ENCODE data around the gene MCM6.

The MCM6 gene

DNA sequence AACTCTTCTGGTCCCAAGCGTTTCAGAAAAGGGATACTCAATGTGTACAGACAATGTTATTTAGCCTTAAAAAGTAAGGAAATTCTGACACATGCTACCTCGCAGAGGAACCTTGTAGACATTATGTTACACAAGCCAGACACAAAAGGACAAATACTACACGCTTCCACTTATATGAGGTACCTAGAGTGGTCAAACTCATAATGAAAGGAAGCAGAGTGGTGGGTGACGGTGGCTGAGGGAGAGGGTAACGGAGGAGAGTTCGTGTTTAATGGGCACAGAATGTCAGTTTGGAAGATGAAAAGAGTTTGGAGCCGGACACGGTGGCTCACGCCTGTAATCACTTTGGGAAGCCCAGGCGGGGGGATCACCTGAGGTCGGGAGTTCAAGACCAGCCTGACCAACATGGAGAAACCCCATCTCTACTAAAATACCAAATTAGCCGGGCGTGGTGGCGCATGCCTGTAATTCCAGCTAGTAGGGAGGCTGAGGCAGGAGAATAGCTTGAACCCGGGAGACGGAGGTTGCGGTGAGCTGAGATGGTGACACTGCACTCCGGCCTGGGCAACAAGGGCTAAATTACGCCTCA is 1.4 kb downstream of the MCM6 start:
- H3K9ac ChIP-seq, result no peak overlapping the region
- no peak overlapping the region for H3K27ac ChIP-seq
- H3K79me2 ChIP-seq, result no peaks in the 10 kb centered on the region
- no peak overlapping the region for H2AFZ ChIP-seq
- H3K9me3 ChIP-seq (ENCODE audit: control insufficient read depth, low read length), result no peaks in the 10 kb centered on the region
- H3K36me3 ChIP-seq (ENCODE audit: control insufficient read depth, insufficient read depth, low read length), result no peaks in the 10 kb centered on the region
- no peak overlapping the region for H3K4me2 ChIP-seq (ENCODE audit: low read length)
- no peaks in the 10 kb centered on the region for H3K4me1 ChIP-seq
- TF ChIP-seq, protein P1, sequence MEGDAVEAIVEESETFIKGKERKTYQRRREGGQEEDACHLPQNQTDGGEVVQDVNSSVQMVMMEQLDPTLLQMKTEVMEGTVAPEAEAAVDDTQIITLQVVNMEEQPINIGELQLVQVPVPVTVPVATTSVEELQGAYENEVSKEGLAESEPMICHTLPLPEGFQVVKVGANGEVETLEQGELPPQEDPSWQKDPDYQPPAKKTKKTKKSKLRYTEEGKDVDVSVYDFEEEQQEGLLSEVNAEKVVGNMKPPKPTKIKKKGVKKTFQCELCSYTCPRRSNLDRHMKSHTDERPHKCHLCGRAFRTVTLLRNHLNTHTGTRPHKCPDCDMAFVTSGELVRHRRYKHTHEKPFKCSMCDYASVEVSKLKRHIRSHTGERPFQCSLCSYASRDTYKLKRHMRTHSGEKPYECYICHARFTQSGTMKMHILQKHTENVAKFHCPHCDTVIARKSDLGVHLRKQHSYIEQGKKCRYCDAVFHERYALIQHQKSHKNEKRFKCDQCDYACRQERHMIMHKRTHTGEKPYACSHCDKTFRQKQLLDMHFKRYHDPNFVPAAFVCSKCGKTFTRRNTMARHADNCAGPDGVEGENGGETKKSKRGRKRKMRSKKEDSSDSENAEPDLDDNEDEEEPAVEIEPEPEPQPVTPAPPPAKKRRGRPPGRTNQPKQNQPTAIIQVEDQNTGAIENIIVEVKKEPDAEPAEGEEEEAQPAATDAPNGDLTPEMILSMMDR (IDR thresholded peaks at IDR 0.05), result no peak
- no peak overlapping the region for H3K4me3 ChIP-seq (ENCODE audit: low read depth, low read length)
- no peaks in the 10 kb centered on the region for H3K27me3 ChIP-seq (ENCODE audit: control insufficient read depth, insufficient read depth, low read length)

DNA sequence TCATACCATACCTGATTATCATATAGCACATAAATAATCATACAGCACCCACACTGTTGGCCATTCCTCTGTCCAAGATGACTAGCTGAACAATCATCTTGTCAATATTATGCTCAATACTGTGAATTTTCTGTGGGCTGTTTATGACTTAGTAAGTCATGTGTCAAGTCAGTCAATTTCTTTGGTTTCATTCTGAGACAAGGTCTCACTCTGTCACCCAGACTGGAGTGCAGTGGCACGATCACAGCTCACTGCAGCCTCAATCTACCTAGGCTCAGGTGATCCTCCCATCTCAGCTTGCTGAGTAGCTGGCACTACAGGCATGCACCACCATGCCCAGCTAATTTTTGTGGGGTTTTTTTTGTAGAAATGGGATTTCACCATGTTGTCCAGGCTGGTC is 5.7 kb downstream of the MCM6 start:
- H3K27me3 ChIP-seq (ENCODE audit: control insufficient read depth, insufficient read depth, low read length), result no peaks in the 10 kb centered on the region
- H3K36me3 ChIP-seq (ENCODE audit: control insufficient read depth, insufficient read depth, low read length), result no peaks in the 10 kb centered on the region
- H3K4me1 ChIP-seq, result no peaks in the 10 kb centered on the region
- H3K9me3 ChIP-seq (ENCODE audit: control insufficient read depth, low read length), result no peaks in the 10 kb centered on the region
- no peak overlapping the region for H3K4me3 ChIP-seq (ENCODE audit: low read depth, low read length)
- TF ChIP-seq, protein P1 (IDR thresholded peaks at IDR 0.05), result no peak
- H3K79me2 ChIP-seq, result no peaks in the 10 kb centered on the region
- H2AFZ ChIP-seq, result no peak overlapping the region
- no peak overlapping the region for H3K9ac ChIP-seq
- no peak overlapping the region for H3K4me2 ChIP-seq (ENCODE audit: low read length)
- H3K27ac ChIP-seq, result no peak overlapping the region

DNA sequence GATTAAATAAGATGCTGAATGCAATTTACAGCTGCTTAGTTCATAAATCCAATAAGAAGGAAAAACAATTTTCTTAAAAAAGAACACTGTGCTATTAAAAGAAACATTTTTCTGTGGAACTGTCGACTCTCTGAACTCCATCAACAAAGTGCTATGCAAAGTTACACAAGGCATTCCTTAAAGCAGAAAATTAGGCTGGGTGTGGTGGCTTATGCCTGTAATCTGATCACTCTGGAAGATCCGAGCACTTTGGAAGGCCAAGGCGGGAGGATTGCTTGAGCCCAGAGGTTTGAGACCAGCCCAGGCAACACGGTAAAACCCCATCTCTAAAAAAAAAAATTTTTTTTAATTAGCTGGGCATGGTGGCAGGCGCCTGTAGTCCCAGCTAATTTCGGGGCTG is 13.0 kb downstream of the MCM6 start:
- H3K27me3 ChIP-seq (ENCODE audit: control insufficient read depth, insufficient read depth, low read length), result no peaks in the 10 kb centered on the region
- no peaks in the 10 kb centered on the region for H3K9me3 ChIP-seq (ENCODE audit: control insufficient read depth, low read length)
- H3K9ac ChIP-seq, result no peak overlapping the region
- no peaks in the 10 kb centered on the region for H3K79me2 ChIP-seq
- H2AFZ ChIP-seq, result no peak overlapping the region
- H3K4me1 ChIP-seq, result no peaks in the 10 kb centered on the region
- no peak overlapping the region for H3K4me3 ChIP-seq (ENCODE audit: low read depth, low read length)
- TF ChIP-seq, protein P1 (IDR thresholded peaks at IDR 0.05), result no peak
- H3K27ac ChIP-seq, result no peak overlapping the region
- H3K36me3 ChIP-seq (ENCODE audit: control insufficient read depth, insufficient read depth, low read length), result no peaks in the 10 kb centered on the region
- no peak overlapping the region for H3K4me2 ChIP-seq (ENCODE audit: low read length)

DNA sequence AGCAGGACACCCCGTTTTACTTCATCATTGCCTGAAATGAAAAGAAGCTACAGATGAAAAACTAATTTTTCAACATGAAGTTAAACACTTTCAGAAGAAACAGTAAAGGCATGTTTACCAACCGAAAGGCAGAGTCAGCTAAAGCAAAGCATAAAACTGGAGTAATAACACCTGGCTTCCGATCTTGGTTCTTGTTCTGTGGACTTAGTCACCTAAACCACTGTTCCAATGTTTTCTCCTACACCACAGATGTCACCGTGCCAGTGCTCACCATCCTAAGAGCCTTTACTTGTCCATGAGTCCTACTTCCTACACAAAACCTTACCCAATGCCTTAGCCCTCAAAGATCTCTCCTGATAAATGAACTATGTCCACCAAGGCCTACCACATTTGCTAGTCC is 13.5 kb downstream of the MCM6 start:
- no peaks in the 10 kb centered on the region for H3K36me3 ChIP-seq (ENCODE audit: control insufficient read depth, insufficient read depth, low read length)

DNA sequence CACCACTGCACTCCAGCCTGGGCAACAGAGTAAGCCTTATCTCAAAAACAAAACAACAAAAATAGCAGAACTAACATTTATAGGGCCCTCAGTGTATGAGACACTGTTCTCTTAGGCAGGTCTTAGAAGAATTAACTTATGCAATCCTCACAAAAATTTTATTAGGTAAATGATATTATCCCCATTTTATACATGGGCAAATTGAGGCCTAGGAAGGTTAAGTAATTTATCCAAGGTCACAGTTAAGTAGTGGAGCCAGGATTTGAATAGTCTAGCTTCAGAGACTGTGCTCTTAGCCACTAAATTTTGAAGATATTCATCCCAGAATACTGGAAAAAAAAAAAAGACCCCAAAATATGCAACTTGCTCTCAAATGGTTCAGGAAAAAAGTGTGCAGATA is 22.8 kb downstream of the MCM6 start:
- Histone ChIP-seq H3K36me3 (ENCODE audit: control insufficient read depth, insufficient read depth, low read length) (no peaks in the 10 kb centered on the region), H3K9ac (no peak overlapping the region), H2AFZ (no peak overlapping the region), H3K4me3 (ENCODE audit: low read depth, low read length) (no peak overlapping the region), H3K9me3 (ENCODE audit: control insufficient read depth, low read length) (no peaks in the 10 kb centered on the region), H3K4me2 (ENCODE audit: low read length) (no peak overlapping the region), H3K79me2 (no peaks in the 10 kb centered on the region), H3K4me1 (no peaks in the 10 kb centered on the region), H3K27me3 (ENCODE audit: control insufficient read depth, insufficient read depth, low read length) (no peaks in the 10 kb centered on the region), H3K27ac (no peak overlapping the region)
- TF ChIP-seq, protein P1 (IDR thresholded peaks at IDR 0.05), result no peak

More for the DNA sequence above, 13.5 kb downstream of the MCM6 start:
- no peak overlapping the region for H3K27ac ChIP-seq
- H3K4me3 ChIP-seq (ENCODE audit: low read depth, low read length), result no peak overlapping the region
- H3K4me1 ChIP-seq, result no peaks in the 10 kb centered on the region
- H3K9me3 ChIP-seq (ENCODE audit: control insufficient read depth, low read length), result no peaks in the 10 kb centered on the region
- no peaks in the 10 kb centered on the region for H3K27me3 ChIP-seq (ENCODE audit: control insufficient read depth, insufficient read depth, low read length)
- no peaks in the 10 kb centered on the region for H3K79me2 ChIP-seq
- H3K4me2 ChIP-seq (ENCODE audit: low read length), result no peak overlapping the region
- H2AFZ ChIP-seq, result no peak overlapping the region
- no peak overlapping the region for H3K9ac ChIP-seq
- TF ChIP-seq, protein P1 (IDR thresholded peaks at IDR 0.05), result no peak
